Measurements from ENCODE around the gene FOXF1. TPM values are rescaled to one million over a fixed set of nuclear protein-coding genes. Genes with fewer than 3 reads are reported as not detected.

The FOXF1 gene
- total RNA-seq, 1 experiment from 2014 or later = not detected

- Mint-ChIP-seq H3K4me3 (ENCODE audit: low read depth, unreplicated experiment) (no peak overlapping the region), H3K4me1 (ENCODE audit: low read depth, unreplicated experiment) (no peaks in the 10 kb centered on the region), H3K27me3 (ENCODE audit: unreplicated experiment) (peaks cover 100% of the 10 kb centered on the region), H3K36me3 (ENCODE audit: insufficient read depth, unreplicated experiment) (no peaks in the 10 kb centered on the region), H3K9me3 (ENCODE audit: low read depth, unreplicated experiment) (peaks cover 2% of the 10 kb centered on the region), H3K27ac (ENCODE audit: unreplicated experiment) (no peak overlapping the region)
- DNase-seq = no peak
- CTCF ChIA-PET = no interaction called here
- TF ChIP-seq, protein P1, sequence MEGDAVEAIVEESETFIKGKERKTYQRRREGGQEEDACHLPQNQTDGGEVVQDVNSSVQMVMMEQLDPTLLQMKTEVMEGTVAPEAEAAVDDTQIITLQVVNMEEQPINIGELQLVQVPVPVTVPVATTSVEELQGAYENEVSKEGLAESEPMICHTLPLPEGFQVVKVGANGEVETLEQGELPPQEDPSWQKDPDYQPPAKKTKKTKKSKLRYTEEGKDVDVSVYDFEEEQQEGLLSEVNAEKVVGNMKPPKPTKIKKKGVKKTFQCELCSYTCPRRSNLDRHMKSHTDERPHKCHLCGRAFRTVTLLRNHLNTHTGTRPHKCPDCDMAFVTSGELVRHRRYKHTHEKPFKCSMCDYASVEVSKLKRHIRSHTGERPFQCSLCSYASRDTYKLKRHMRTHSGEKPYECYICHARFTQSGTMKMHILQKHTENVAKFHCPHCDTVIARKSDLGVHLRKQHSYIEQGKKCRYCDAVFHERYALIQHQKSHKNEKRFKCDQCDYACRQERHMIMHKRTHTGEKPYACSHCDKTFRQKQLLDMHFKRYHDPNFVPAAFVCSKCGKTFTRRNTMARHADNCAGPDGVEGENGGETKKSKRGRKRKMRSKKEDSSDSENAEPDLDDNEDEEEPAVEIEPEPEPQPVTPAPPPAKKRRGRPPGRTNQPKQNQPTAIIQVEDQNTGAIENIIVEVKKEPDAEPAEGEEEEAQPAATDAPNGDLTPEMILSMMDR (IDR thresholded peaks at IDR 0.05; ENCODE audit: unreplicated experiment) = no peak
- BruUV-seq (replicated peaks) = no TSS peak
- intact Hi-C loops (cut with micrococcal nuclease; ENCODE audit: unreplicated experiment) = no loop called here
Measured at GRCh38 chr16:86484240-86484639, 26.1 kb upstream of the FOXF1 start.

DNA sequence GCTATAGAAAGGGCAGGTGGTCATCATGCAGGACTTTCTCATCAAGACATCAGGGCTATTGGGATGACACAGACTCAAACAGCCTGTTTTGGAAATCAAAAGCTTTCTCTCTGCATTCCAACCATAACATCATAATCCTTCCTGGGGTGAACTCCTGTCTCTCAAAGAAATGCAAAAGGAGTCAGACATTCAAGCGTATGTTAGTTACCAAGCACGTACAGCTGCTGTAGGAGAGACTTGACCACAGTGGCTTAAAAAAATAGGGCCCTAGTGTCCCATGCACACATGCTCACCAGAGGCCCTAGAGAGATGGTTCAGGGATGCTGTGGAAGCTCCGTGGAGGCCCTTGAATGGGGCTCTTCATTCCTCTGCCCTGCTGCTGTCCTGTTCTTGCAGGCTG is 24.6 kb upstream of the FOXF1 start:
- DNase-seq = no peak
- TF ChIP-seq, protein P1 (IDR thresholded peaks at IDR 0.05; ENCODE audit: unreplicated experiment) = no peak
- Mint-ChIP-seq H3K27ac (ENCODE audit: unreplicated experiment) (no peak overlapping the region), H3K4me1 (ENCODE audit: low read depth, unreplicated experiment) (no peaks in the 10 kb centered on the region), H3K4me3 (ENCODE audit: low read depth, unreplicated experiment) (no peak overlapping the region), H3K9me3 (ENCODE audit: low read depth, unreplicated experiment) (peaks cover 2% of the 10 kb centered on the region), H3K27me3 (ENCODE audit: unreplicated experiment) (peaks cover 100% of the 10 kb centered on the region), H3K36me3 (ENCODE audit: insufficient read depth, unreplicated experiment) (no peaks in the 10 kb centered on the region)
- BruUV-seq (replicated peaks) = no TSS peak
- CTCF ChIA-PET = no interaction called here
- intact Hi-C loops (cut with micrococcal nuclease; ENCODE audit: unreplicated experiment) = no loop called here

GRCh38 chr16:86490859-86491639 is 19.3 kb upstream of the FOXF1 start:
- H3K36me3 Mint-ChIP-seq (ENCODE audit: insufficient read depth, unreplicated experiment) = no peaks in the 10 kb centered on the region

DNA sequence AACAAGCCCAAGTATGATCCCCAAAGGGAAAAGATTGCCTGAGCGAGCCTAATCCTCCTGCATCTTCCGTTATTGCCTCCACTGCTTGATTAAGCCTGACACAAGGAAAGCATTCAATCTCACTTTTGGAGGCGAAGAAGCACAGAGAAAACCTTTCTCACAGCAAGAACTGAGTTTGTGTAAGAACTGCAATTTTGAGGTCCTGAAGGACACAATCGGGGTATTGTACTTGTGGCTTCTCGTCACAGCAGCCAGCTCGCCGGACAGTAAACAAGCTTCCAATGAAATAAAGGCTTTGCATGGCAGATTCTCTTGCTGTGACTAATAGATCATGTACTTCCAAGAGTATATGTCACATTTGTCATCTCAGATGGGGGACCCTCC is 18.7 kb upstream of the FOXF1 start:
- TF ChIP-seq, protein P1 (IDR thresholded peaks at IDR 0.05; ENCODE audit: unreplicated experiment) = no peak
- H3K4me3 Mint-ChIP-seq (ENCODE audit: low read depth, unreplicated experiment) = no peak overlapping the region
- H3K4me1 Mint-ChIP-seq (ENCODE audit: low read depth, unreplicated experiment) = no peaks in the 10 kb centered on the region
- no peaks in the 10 kb centered on the region for H3K9me3 Mint-ChIP-seq (ENCODE audit: low read depth, unreplicated experiment)
- intact Hi-C loops (cut with micrococcal nuclease; ENCODE audit: unreplicated experiment) = no loop called here
- peaks cover 100% of the 10 kb centered on the region for H3K27me3 Mint-ChIP-seq (ENCODE audit: unreplicated experiment)
- no peak for DNase-seq
- no TSS peak for BruUV-seq (replicated peaks)
- H3K36me3 Mint-ChIP-seq (ENCODE audit: insufficient read depth, unreplicated experiment) = no peaks in the 10 kb centered on the region
- CTCF ChIA-PET = no interaction called here
- H3K27ac Mint-ChIP-seq (ENCODE audit: unreplicated experiment) = no peak overlapping the region

More at GRCh38 chr16:86490859-86491639, 19.3 kb upstream of the FOXF1 start:
- intact Hi-C loops (cut with micrococcal nuclease; ENCODE audit: unreplicated experiment) = no loop called here
- no peak for DNase-seq
- TF ChIP-seq, protein P1 (IDR thresholded peaks at IDR 0.05; ENCODE audit: unreplicated experiment) = no peak
- H3K9me3 Mint-ChIP-seq (ENCODE audit: low read depth, unreplicated experiment) = no peaks in the 10 kb centered on the region
- peaks cover 100% of the 10 kb centered on the region for H3K27me3 Mint-ChIP-seq (ENCODE audit: unreplicated experiment)
- H3K27ac Mint-ChIP-seq (ENCODE audit: unreplicated experiment) = no peak overlapping the region
- no peaks in the 10 kb centered on the region for H3K4me1 Mint-ChIP-seq (ENCODE audit: low read depth, unreplicated experiment)
- no TSS peak for BruUV-seq (replicated peaks)
- CTCF ChIA-PET = no interaction called here
- no peak overlapping the region for H3K4me3 Mint-ChIP-seq (ENCODE audit: low read depth, unreplicated experiment)
